IPS DF 6.9 (cell line): ENCODE data around the gene PYGB.
"Not testable (repeated sequence)": the region's sequence is repeated elsewhere in the genome, so short reads cannot be mapped to it uniquely, and the experiment has no call there.

Experiments used
- DNase-seq: peaks from one replicate; pipeline ENCODE4 v3.0.0-alpha.2; 2013; ENCODE audit warnings: low read depth, low spot score
- H3K27ac ChIP-seq: one replicate; pipeline ENCODE4 v1.5.1; 2013; ENCODE audit warnings: low read length, control low read depth
- H3K27me3 ChIP-seq: 2 replicates; pipeline ENCODE4 v1.6.1; 2013; ENCODE audit warnings: mild to moderate bottlenecking, low read length; ENCODE audit not compliant: control insufficient read depth, insufficient read depth
- H3K36me3 ChIP-seq: 2 replicates; pipeline ENCODE4 v1.6.1; 2013; ENCODE audit warnings: low read length; ENCODE audit not compliant: control insufficient read depth, insufficient read depth
- H3K4me1 ChIP-seq: 2 replicates; pipeline ENCODE4 v1.6.1; 2013; ENCODE audit warnings: low read length; ENCODE audit not compliant: control insufficient read depth, insufficient read depth
- H3K4me3 ChIP-seq: 2 replicates; pipeline ENCODE4 v1.5.1; 2013; ENCODE audit warnings: mild to moderate bottlenecking, low read length
- H3K9me3 ChIP-seq: 2 replicates; pipeline ENCODE4 v1.6.1; 2013; ENCODE audit warnings: low read length, inconsistent platforms; ENCODE audit not compliant: control insufficient read depth, insufficient read depth
- WGBS: extraction: QIAGEN DNeasy Blood & Tissue Kit; methylation state at CpG from one replicate; pipeline ENCODE4 v1.1.7; 2013; ENCODE audit warnings: mixed read lengths, missing lambda C conversion rate; ENCODE audit not compliant: insufficient read length, insufficient coverage; 5-methylcytosine and 5-hydroxymethylcytosine counted together

PYGB gene

DNA sequence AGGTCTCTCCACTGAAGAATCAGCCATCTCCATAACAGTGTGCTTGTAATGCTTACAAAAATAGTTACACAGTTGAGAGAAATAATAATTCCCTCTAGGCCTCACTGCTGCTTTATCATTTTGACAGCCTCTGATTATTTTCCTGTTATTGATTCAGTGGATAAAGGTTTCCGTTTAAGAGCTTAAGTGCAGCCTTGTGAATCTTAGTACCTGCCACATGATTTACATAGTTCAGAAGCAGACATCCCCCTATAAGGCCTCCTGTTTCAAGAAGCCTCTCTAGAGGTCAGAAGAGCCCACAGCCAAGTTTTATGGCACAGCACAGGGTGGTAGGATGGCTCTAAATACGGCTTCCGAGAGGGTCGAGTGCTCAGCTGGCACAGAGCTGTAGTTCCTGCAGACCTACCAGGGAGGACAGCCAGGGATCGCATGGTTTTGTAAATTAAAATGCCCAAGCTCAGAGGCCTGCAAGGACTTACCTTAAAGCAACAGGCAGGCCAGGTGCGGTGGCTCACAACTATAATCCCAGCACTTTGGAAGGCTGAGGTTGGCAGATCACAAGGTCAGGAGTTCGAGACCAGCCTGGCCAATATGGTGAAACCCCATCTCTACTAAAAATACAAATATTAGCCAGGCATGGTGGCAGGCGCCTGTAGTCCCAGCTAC is 17.6 kb upstream of the PYGB start:
- H3K27ac ChIP-seq = no peak overlapping the region
- no CpG with 5 or more reads among the region's 8 CpGs for WGBS

DNA sequence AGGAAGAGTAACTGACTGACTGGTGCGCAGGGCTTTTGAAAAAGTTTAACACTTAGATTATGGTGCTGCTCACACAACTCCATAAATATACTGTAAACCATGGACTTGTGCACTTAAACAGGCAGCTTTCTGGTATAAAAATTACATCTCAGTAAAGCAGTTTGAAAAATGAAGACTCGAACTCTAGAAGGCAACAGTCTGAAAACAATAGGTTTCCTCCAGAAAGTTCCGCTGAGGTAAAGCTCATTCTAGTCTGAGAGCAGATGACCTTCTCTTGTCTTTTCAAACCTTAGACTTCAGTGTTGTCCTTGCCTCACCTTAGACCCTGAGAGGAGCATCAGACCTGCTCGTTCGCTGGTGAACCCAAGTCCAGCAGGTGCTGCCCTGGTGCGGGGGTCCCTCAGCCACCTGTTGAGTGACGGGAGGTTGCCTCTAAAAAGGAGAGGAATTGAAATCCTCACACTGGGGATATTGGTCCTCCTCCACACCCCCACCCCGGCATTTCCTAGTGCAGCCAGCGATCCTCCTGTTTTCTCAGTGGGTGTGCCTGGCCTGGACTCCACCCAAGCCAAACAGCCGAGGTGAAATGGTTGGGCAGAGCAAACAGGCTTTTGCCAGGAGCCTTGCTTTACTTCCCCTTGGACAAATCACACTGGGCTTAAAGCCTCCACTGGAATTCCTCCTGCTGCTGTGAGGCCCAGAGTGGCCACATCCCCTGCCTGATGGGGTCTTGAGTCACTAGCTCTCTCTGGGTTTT is 14.7 kb upstream of the PYGB start:
- no peak overlapping the region for H3K4me3 ChIP-seq
- no peaks in the 10 kb centered on the region for H3K9me3 ChIP-seq
- H3K27me3 ChIP-seq = no peaks in the 10 kb centered on the region
- H3K36me3 ChIP-seq = no peaks in the 10 kb centered on the region
- no CpG with 5 or more reads among the region's 10 CpGs for WGBS
- DNase-seq = no peak
- no peaks in the 10 kb centered on the region for H3K4me1 ChIP-seq
- no peak overlapping the region for H3K27ac ChIP-seq

More for the DNA sequence above, 17.6 kb upstream of the PYGB start:
- no peaks in the 10 kb centered on the region for H3K4me1 ChIP-seq
- H3K36me3 ChIP-seq = no peaks in the 10 kb centered on the region; the same call in 1 of the 2 replicates
- H3K9me3 ChIP-seq = no peaks in the 10 kb centered on the region
- DNase-seq = no peak
- H3K4me3 ChIP-seq = no peak overlapping the region
- no peaks in the 10 kb centered on the region for H3K27me3 ChIP-seq

DNA sequence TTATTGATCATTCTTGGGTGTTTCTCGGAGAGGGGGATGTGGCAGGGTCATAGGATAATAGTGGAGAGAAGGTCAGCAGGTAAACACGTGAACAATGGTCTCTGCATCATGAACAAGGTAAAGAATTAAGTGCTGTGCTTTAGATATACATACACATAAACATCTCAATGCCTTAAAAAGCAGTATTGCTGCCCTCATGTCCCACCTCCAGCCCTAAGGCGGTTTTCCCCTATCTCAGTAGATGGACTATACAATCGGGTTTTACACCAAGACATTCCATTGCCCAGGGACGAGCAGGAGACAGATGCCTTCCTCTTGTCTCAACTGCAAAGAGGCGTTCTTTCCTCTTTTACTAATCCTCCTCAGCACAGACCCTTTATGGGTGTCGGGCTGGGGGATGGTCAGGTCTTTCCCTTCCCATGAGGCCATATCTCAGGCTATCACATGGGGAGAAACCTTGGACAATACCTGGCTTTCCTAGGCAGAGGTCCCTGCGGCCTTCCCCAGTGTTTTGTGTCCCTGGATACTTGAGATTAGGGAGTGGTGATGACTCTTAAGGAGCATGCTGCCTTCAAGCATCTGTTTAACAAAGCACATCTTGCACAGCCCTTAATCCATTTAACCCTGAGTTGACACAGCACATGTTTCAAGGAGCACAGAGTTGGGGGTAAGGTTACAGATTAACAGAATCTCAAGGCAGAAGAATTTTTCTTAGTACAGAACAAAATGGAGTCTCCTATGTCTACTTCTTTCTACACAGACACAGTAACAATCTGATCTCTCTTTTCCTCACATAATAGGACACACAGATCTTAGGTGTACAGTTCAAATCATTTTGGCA is 13.7 kb upstream of the PYGB start:
- no CpG with 5 or more reads among the region's 8 CpGs for WGBS
- H3K27me3 ChIP-seq, H3K4me3 ChIP-seq, H3K27ac ChIP-seq, H3K36me3 ChIP-seq, H3K9me3 ChIP-seq, H3K4me1 ChIP-seq, DNase-seq: not testable (repeated sequence)

DNA sequence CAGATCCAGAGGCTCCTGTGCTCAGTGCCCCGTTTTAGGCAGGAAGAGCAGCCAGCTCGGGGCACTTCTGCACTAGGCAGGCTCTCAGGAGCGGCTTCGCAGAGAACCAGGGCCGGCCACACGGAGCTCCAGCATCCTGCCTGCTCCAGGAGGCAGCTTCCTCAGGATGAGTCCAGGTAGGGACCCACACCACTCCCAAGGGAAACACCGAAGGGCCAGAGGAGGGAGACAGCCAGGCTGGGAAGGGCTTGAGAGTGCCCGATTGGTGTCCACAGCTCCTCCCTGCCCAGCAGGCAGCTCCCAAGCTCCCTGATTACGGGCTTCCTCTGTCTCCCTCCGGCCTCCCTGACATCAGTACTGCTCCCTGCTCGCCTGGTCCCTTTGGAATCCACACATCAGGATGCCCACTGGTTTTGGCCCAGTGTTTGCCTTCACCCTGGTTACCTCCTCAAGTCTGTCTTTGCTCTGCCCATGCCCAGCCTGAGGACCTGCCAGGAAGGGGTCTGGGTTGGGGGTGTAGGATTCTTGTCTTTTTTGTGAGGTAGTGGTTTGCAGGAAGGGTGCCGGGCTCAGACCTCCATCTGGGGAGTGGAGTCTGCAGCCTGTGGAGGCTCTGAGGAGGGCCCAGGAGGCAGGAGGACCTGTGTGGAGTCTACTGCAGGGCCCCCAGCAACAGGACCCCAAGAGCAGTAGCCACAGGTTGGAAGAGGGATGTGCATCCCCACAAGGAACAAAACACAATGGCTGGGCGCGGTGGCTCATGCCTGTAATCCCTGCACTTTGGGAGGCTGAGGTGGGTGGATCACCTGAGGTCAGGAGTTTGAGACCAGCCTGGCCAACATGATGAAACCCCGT is 11.2 kb upstream of the PYGB start:
- no peak for DNase-seq
- H3K4me1 ChIP-seq = no peaks in the 10 kb centered on the region
- no peak overlapping the region for H3K4me3 ChIP-seq
- no peaks in the 10 kb centered on the region for H3K36me3 ChIP-seq
- no peak overlapping the region for H3K27ac ChIP-seq
- whole genome bisulfite sequencing = no CpG with 5 or more reads among the region's 15 CpGs
- no peaks in the 10 kb centered on the region for H3K27me3 ChIP-seq
- H3K9me3 ChIP-seq = no peaks in the 10 kb centered on the region

DNA sequence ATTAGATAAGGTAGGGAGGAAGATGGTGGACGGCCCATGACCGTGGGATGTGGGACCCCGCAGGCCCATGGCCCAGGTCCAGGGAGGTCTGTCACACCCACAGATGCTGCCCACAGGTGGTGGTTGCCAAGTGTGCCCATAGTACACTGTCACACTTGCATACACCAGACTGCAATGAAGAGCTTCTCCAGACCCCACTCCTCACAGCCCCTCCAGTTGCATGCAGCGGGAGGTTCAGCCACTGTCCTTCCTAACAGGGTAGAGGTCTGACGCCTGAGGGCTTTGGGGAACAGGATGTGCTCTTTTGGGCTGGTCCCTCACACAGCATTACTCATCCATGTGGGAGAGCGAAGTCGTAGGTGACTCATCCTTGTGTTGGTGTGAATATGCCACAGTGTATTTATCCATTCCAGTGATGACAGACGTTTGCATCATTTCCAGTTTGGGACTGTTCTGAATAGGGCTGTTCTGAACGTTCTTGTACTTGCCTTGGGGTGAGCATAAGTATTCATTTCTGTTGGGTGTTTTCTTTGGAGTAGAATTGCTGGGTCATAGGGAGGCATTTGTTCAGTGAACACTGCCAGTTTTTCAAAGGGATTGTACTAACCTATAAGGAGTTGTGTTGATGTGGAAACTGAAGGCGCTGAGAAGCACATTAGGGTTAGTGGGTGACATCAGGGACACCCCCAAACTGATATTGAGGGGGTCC is 10.1 kb upstream of the PYGB start:
- no peaks in the 10 kb centered on the region for H3K27me3 ChIP-seq
- DNase-seq = no peak
- no peaks in the 10 kb centered on the region for H3K36me3 ChIP-seq
- WGBS = no CpG with 5 or more reads among the region's 10 CpGs
- H3K4me1 ChIP-seq = no peaks in the 10 kb centered on the region
- no peaks in the 10 kb centered on the region for H3K9me3 ChIP-seq
- no peak overlapping the region for H3K27ac ChIP-seq
- no peak overlapping the region for H3K4me3 ChIP-seq

DNA sequence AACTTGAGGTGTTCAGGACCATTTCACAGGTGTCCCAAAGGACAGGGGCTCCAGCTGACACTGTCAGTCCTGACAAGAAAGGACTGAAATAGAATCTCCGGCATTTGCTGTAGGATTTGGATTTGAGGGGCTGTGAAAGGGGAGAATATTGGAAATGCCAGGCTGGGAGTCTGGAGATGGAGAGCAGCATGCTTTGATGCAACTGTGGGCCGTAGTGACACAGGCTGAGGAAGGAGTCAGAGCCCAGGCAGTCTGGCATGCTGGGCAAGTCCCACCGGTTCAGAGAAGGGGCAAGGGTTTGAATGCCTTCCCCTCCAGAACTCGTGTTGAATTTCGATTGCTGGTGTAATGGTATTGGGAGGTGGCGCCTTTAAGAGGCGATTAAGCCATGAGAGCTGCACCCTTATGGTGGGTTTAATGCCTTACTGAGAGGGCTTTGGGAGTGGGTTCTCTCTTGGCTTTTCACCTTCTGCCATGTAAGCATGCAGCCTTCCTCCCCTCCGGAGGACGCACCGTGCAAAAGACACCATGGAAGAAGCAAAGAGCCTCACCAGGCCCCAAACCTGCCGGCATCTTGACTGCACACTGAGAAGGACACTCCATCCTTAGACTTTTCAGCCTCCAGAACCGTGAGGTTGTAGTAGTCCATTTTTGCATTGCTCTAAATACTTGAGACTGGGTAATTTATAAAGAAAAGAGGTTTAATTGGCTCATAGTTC is 9.4 kb upstream of the PYGB start:
- no peak for DNase-seq
- no peak overlapping the region for H3K4me3 ChIP-seq
- no peaks in the 10 kb centered on the region for H3K4me1 ChIP-seq
- H3K27ac ChIP-seq = no peak overlapping the region
- no peaks in the 10 kb centered on the region for H3K27me3 ChIP-seq
- H3K9me3 ChIP-seq = no peaks in the 10 kb centered on the region
- WGBS = no CpG with 5 or more reads among the region's 12 CpGs
- no peaks in the 10 kb centered on the region for H3K36me3 ChIP-seq

DNA sequence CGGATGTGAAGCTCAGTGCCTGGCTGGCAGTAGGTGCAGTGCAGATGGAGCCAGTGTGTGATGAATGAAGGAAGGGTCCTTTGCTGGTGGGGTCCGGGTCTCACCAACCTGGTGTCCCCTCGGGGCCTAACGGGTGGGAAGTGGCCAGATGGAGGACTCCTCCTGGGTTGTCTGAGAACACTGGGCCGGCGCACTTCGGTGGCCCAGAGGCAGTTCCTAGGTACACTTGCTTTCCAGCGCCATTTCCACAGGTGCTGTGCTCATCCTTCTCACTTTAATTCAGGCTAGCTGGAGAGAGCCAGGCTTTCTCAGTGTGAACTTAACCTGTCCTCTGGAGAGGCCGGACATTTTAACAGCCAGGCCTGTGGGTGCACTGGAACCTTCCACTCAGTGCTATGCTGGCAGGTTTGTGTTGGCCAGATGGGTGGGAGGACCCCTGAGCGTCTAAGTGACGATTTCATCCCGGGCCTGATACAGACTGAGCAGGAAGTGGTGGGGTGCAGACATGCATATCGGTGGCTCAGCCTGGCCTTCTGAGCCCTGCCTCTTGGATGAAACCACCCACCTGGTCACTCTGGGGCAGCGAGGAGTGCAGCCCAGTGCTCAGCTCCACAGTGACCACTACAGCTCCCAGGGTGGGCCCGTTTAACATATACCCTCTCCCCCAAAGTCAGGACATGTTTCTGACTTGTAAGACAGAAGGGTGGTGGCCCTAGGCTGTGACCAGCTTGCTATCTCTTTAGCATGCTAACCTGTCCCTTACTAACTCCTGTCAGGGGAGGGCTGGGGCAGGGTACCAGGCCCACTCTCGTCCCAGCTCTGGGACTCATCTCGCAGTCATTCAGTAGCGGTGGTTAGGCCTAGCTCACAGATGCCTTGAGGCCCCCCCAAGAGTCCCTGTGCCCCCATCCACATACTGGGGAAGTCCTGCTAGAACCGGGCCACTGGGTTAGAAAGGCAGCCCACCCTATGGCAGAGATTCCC is 8.2 kb upstream of the PYGB start:
- Histone ChIP-seq H3K27me3 (no peaks in the 10 kb centered on the region), H3K4me1 (no peaks in the 10 kb centered on the region), H3K36me3 (no peaks in the 10 kb centered on the region), H3K27ac (no peak overlapping the region), H3K4me3 (no peak overlapping the region), H3K9me3 (no peaks in the 10 kb centered on the region)
- no peak for DNase-seq
- WGBS = no CpG with 5 or more reads among the region's 19 CpGs

DNA sequence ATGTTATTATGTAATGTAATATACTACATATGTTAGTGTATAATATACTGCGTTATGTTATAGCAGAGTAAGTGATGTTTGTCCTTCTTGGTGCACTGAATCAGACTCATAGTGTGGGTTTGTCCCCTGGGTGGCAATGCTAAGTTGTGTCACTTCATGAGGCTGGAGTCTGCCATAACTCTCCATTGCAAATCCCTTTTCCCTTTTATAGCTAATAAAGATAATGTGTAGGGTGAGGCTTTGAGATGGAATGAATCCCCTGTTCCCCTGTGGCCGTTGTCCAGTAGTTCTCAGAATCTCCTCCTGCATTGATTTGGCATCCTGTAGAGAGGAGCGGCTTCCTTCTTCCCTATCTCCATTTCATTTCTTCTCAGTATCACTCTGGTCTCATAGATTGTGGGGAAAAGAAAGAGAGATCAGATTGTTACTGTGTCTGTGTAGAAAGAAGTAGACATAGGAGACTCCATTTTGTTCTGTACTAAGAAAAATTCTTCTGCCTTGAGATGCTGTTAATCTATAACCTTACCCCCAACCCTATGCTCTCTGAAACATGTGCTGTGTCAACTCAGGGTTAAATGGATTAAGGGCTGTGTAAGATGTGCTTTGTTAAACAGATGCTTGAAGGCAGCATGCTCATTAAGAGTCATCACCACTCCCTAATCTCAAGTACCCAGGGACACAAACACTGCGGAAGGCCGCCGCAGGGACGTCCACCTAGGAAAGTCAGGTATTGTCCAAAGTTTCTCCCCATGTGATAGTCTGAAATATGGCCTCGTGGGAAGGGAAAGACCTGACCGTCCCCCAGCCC is 6.8 kb upstream of the PYGB start:
- H3K27me3 ChIP-seq, H3K36me3 ChIP-seq, H3K4me3 ChIP-seq, H3K27ac ChIP-seq, H3K9me3 ChIP-seq, DNase-seq, H3K4me1 ChIP-seq: not testable (repeated sequence)
- no CpG with 5 or more reads among the region's 9 CpGs for WGBS
